Measurements from ENCODE around the gene KDM4B.

GRCh38 chr19:5036698-5037563 is 68.0 kb downstream of the KDM4B start:
- TF ChIP-seq EZH2 (IDR thresholded peaks at IDR 0.05; ENCODE audit: borderline replicate concordance, low read depth, low read length, severe bottlenecking) (no peak), CTCF (IDR thresholded peaks at IDR 0.05; ENCODE audit: borderline replicate concordance, extremely low read depth, low read length, poor library complexity, severe bottlenecking) (no peak)

All from DND-41 (cell line).